Measurements from ENCODE around the gene TCF7. TPM values are rescaled to one million over a fixed set of nuclear protein-coding genes. Genes with fewer than 3 reads are reported as not detected.

Gene TCF7
- total RNA-seq, 1 experiment from 2014 or later = 11.1 TPM

DNA sequence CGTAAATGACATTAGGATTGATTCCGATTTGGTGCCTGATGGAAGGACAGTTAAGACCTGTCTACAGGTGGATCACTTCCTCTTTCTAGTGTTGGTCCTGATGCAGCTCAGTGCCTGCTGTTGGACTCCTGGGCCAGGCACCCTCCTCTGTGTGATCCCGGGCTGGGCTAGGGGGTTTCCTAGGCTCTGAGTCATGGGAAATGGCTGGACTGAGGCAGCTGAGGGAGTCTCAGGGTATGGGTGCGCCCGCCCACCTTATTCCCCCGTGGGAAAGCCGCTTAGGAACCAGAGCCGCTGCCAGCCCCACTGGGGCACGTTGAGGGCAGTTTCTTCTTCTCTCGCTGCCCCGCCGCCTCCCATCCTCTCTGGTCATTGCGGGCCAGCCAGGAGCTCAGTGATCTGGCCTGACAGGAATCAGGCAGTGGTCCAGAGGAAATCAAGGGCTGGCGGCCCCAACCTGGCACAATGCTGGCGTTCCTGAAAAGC, 12.9 kb downstream of the TCF7 start:
- peak; percentile 67 for DNase-seq (ENCODE audit: low spot score)
- in situ Hi-C loops (cut with HindIII; ENCODE audit: low sequenced_read_pairs) = loop anchor here (5.0 kb wide), 1 partner anchor 75 kb away; no protein-coding TSS in a partner anchor

DNA sequence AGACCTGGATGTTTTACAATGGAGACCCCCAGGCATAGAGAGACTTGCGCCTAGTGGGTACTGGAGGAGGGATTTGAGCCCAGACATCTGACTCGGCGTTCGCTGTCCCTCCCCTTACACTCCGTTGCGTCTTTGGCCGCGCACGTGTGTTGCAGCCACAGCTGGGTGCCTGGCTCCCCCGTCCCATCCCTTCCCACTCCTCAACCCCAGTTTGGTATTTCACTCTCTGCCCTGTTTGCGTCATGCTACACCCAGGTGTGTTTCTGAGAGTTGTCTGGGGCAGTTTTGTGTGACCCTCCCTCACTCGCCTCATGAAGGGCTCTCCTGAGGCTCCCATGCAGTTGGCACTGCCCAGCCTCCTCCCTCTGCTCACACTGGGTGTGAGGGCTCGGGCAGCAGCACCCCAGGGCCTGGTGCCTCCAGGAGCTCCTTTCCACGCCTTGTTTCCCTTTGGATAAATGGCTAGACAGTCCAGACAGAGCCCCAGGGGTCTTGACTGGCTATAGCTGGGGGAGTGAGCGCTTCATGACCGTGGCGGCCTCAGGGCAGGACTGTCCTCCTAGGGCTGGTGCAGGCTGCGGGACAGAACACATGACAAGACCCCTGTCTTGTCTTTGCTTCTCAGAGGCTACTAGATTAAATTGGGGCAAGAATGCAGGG, 13.6 kb downstream of the TCF7 start:
- in situ Hi-C loops (cut with HindIII; ENCODE audit: low sequenced_read_pairs) = loop anchor here (5.0 kb wide), 1 partner anchor 76 kb away; no protein-coding TSS in a partner anchor
- DNase-seq (ENCODE audit: low spot score) = no peak

DNA sequence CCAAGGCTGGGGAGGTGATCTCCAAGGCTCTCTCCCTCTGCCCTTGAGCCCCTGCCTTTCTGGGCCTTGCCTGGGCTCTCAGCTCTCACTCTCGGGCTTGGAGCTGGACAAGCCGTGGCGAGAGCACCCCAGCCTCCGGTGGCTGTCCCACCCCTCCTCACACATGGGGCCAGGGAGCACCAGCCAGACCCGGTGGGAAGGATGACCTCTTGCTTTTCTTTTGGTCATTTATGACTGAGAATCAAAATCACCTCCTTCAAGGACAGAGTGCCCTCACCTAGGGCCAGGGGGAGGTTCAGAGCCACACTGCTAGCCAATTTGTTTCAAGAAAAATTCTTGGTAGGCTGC, 14.1 kb downstream of the TCF7 start:
- in situ Hi-C loops (cut with HindIII; ENCODE audit: low sequenced_read_pairs) = loop anchor here (5.0 kb wide), 1 partner anchor 76 kb away; no protein-coding TSS in a partner anchor
- no peak for DNase-seq (ENCODE audit: low spot score)

DNA sequence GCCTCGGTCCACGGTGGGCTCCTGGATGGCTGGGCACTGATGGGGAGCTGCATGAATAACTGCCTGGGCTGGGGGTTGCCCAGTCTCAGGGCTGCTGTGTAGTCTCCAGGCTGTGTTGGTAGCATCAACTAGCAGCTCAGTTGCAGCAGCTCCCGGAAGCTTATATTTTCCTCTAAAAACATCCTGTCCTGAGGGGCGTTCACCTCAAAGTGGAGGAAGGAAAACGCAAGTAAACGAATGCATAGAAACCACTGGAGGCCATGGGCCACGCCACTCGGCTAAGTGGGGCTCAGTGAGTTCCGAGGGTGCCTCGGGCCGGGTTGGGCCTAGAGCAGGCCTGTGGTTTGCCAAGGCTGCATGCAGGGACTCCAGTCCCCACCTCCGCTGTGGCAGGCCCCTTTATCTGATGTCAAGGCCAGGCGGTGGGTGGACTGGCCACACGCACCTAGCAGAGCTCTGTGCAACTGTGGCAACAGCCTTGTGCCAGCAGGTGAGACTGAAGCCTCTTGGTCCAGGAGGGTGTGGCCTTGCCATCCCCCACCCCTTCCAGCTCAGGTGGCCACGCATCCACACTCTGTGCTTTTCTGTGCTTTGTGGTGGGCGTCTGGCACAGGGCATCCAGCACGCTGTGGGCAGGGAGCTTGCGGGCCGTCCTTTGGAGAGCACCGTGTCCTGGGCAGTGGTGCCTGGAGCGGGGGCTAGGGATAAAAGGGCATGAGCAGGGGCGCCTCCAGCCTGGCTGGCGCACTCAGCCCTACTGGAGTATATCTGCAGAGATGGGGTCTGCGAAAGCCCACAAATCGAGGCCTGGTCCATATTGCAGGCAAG, 15.1 kb downstream of the TCF7 start:
- in situ Hi-C loops (cut with HindIII; ENCODE audit: low sequenced_read_pairs) = loop anchor here (5.0 kb wide), 1 partner anchor 77 kb away; no protein-coding TSS in a partner anchor
- no peak for DNase-seq (ENCODE audit: low spot score)

DNA sequence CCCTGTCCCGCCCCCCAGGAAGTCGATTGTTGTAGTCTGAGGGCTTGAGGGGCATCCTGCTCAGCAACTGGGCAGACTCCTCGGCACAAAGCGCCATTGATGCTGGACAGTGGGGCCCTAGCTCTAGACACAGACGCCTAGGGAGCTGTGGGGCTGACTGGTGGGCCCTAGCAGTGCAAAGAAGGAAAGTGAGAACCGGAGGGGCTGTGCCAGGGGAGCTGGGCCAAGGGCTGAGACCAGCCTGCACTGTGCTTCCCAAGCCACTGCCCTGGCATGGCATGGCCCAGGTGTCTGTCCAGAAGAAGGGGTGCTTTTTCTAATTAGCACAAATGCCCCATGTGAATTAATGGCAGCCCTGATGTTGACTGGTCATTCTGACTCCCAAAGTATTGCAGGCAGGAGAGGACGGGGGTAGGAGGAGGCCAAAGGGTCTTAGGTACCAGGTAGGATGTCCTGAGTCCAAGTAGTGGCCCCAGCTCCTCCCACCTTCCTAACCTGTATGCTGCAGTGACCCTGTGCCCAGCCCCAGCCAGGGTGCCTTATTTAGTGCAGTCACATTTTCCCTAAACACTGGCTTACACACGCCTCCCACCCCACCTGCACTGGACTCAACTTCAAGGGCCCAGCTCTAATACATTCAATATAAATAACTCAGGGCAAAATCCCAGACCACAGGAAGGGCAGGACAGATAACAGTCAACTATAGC, 15.9 kb downstream of the TCF7 start:
- in situ Hi-C loops (cut with HindIII; ENCODE audit: low sequenced_read_pairs) = no loop called here

DNA sequence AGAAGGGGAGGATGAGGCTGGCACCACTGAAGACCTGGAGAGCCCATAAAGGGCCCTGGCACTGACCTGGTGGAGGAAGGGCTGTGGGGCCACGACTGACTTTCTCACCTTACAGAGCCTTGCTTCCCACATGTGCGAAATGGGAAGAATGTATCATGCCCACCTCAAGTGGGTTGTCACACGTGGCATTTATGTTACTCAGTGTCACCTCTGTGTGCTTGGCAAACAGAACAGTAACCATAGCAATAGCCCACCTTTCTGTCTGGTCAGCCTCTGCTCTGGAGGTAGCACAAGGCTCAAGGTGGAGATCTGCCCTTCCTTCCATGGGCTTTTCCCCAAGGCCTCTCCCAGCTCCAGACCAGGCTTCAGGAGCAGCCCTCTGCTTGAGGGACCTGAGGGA, 16.7 kb downstream of the TCF7 start:
- DNase-seq (ENCODE audit: low spot score) = no peak
- in situ Hi-C loops (cut with HindIII; ENCODE audit: low sequenced_read_pairs) = no loop called here

More for the DNA sequence above, 15.9 kb downstream of the TCF7 start:
- no peak for DNase-seq (ENCODE audit: low spot score)

DNA sequence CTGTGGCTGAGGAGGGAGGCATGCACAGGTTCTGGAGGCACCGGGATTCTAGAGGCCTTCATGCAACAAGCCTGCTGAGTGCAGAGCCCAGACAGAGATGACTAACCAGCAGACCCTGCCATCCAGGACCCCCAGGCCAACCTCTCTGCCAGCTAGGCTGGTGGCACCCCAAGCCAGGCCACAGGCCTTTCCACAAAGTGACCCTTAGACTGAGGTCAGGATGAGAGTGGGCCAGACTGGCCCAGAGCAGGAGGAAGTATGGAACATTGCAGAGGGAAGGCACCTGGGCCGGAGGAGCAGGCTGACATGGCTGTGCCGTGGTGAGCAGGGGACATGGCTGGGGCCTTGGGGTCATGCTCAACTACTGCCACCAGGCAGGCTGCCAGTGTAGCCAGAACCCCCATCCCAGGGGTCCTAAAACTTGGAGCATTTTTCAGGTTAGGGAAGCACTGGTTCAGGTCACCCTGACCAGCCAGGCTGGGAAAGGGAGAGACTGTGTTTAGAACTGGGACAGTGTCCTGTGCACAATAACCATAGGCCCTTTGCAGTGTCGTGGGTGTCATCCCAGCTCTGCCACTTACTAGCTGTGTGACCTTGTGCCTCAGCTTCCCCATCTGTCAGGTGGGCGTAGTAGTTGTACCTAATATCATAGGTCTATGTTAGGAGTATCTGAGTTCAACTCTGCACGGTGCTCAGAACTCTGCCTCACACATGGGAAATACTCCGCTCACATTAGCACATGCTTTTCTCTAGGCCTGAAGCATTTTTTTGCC, 17.3 kb downstream of the TCF7 start:
- DNase-seq (ENCODE audit: low spot score) = no peak

DNA sequence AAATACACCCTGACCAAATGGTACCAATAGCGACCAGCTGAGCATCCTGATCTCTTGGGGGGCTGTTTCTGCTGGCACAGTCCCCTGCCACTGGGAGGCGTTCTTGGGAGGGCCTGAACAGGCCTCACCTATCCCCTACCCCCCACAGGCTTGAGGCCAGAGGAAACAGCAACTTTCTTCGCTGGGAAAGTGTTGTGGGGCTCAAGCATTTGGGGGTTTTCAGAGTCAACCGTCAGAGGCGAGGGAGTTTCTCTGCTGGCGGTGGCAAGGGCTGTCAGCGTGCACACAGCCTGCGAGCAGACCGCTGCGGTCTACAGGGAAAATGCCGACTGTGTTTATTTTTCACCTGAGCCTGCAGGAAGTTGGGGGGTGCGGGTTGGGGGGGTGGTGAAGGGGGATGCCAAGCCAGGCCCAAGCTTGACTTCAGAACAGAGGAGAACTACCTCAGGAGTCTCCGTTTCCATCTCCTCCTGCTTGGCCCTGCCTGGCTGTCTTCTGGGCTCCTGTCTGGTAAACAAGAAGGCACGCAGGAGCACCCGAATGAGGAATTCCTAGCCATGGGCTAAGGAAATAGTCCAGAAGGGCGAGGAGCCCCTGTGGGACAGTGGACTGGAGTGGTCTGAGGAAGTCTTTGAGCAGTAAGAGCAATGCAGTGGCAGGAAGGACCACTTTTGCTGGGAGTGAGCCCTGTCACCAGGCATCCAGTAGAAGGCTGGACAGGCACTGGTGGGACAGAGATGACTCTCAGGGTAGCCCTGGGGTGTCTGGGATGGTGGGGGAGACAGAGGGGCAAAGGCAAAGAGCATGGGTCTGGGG, 18.1 kb downstream of the TCF7 start:
- DNase-seq (ENCODE audit: low spot score) = no peak
- in situ Hi-C loops (cut with HindIII; ENCODE audit: low sequenced_read_pairs) = no loop called here

More for the DNA sequence above, 17.3 kb downstream of the TCF7 start:
- in situ Hi-C loops (cut with HindIII; ENCODE audit: low sequenced_read_pairs) = no loop called here

DNA sequence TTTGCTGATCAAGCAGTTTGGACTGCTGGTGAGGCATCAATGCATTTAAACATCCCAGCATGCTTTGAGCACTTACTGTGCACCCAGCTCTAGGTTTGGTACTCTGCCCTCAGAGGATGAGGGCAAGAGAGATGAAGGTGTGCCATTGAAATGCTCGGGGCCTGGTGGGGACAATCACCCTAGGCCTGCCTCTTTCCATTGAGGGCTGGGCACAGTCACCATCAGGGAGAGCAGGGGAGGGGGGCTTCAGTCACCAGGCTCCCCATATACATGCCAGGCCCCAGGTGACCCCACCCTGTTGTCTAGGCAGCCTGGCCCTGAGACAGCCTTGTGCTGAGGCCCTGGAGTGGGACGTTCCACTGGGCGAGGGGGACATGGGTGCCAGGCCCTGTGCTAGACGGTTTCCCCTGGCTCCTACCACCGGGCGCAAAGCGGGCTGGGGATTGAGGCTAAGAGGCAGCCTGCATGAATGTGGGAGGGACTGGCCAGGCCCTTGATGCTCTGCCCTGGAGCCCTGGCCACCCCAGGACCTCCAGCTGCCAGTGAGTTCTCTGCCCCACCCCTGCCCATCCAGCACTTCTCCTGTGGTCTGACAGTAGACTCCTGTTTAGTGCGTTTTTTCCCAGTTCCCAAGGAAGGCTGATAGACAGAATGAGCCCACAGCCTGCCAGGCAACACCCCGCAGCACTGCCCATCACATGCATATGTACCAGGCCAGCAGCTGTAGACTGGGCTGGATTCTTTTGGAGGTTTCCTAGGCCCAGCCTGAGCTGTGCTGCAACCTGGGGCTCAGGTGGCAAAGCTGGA, 18.9 kb downstream of the TCF7 start:
- DNase-seq (ENCODE audit: low spot score) = no peak
- in situ Hi-C loops (cut with HindIII; ENCODE audit: low sequenced_read_pairs) = no loop called here

DNA sequence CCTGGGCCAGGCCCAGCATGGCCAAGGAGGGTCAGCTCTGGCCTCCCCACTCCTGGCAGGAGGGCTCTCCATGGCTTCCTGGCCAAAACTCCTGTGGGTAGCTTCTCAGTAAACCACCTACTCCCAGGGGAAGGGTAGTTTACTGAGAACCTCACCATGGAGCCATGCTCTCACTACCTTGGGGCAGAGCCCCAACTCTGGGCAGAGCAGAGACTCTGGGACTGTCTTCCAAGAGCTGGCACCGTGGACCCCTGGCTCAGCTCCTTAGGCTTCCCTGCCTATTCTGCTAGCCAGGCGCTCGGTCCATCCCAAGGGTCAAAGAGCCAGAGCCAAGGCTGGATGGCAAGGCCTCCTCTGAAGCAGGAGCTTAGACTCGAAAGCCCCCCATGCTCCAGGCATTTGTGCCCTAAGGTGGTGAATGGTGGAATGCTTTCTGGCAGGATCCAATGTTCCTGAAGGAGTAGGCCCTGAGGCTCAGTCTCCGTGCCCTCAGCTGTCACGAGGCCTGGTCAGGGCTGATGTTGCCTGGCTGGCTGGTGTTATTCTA, 19.6 kb downstream of the TCF7 start:
- in situ Hi-C loops (cut with HindIII; ENCODE audit: low sequenced_read_pairs) = no loop called here
- no peak for DNase-seq (ENCODE audit: low spot score)

DNA sequence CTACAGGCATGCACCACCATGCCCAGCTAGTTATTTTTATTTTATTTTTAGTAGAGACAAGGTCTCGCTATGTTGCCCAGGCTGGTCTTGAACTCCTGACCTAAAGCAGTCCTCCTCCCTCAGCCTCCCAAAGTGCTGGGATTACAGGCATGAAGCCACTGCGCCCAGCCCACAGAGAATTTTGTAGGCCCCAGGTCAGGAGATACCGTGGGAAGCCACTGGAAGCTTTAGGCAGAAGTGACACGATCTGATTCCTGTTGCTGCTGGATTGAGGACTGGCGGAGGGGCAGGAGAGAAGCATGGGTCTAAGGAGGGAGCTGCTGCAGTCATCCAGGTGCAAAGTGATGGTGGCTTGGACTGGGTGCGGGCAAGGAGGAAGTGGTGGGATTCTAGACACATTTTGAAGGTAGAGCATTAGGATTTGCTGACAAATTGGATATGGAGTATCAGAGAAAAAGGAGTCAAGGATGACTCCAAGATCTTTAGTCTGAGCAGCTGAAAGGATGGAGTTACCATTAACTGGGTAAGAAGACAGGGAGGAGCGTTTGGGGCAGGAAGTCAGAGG, 20.7 kb downstream of the TCF7 start:
- DNase-seq (ENCODE audit: low spot score) = no peak
- in situ Hi-C loops (cut with HindIII; ENCODE audit: low sequenced_read_pairs) = no loop called here

DNA sequence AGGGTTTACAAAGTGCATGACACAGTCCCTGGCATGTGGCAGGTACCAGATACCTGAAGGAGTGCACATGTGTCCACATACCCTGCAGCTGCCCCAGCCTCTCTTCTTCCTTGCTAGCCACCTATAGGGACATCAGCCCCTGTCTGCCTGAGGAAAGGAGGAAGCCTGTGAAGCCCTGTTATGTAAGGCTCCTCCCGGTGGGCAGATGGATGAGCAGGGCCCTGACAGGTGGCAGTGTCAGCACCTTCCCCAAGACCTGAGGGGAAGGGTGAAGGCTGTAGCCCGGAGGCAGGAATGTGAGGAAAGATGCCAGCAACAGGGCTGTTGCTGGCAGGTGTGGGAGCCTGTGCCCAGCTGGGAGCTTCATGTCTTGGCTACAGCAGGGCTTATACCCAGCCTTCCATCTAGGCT, 21.7 kb downstream of the TCF7 start:
- DNase-seq (ENCODE audit: low spot score) = peak; percentile 94
- in situ Hi-C loops (cut with HindIII; ENCODE audit: low sequenced_read_pairs) = no loop called here

DNA sequence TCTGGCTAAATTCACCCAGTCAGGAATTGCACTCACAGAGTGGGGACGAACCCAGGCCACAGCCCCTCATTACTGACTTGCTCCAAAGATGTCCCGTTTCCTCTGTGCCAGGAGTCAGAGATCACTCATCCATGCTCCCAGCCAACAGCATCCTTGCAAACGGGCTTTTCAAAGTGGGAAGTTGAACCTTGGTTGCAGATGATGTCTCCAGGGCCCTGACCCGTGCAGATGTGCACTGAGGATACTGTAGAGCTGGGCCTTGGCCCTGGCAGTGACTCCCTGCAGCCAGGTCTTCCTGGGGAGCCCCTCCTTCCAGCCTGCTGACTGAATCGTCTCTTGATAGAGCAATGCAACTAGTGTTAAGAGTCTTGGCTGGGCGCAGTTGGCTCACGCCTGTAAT, 22.3 kb downstream of the TCF7 start:
- DNase-seq (ENCODE audit: low spot score) = no peak
- in situ Hi-C loops (cut with HindIII; ENCODE audit: low sequenced_read_pairs) = no loop called here

DNA sequence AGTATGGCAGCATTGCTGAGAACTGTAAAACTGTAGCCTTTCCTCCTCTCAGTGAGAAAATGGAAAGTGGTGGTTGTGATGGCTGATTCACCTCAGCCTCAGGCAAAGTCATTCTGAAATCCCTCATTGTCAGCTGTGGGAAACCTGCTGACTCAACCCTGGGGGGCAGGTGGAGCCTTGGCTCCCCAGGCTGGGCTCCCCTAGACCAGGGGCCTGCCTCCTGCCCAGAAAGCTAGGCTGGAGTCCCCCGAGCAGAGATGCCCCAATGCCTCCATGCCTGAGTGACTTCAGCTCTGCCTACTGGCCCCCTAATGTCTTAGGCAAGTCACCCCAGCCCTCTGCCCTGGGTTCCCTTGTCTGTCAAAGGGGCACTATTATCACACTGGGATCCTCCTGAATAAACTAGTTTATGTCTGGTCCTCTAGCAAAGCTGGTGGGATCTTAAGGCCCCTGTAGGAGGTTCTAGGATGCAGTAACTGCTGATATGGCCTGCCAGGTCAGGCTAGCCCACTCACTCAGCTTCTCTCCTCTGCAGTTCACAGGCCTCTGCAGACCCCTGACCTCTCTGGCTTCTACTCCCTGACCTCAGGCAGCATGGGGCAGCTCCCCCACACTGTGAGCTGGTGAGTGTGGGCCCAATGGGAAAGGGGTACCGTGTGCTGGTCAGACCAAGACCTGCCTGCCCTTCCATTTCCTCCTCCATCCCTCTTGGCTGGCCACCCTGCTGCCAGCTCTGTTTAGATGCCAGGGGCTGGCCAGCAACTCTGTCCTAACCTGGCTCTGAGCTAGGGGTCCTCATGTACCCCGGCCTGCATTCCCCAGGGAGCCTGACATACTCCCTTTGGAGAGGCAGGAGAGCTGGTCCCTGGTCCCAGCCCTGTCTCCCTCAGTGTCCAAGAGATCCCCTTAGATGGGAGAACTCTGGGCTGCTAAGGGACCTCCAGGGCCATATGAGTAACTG, 24.2 kb downstream of the TCF7 start:
- in situ Hi-C loops (cut with HindIII; ENCODE audit: low sequenced_read_pairs) = no loop called here
- DNase-seq (ENCODE audit: low spot score) = no peak

DNA sequence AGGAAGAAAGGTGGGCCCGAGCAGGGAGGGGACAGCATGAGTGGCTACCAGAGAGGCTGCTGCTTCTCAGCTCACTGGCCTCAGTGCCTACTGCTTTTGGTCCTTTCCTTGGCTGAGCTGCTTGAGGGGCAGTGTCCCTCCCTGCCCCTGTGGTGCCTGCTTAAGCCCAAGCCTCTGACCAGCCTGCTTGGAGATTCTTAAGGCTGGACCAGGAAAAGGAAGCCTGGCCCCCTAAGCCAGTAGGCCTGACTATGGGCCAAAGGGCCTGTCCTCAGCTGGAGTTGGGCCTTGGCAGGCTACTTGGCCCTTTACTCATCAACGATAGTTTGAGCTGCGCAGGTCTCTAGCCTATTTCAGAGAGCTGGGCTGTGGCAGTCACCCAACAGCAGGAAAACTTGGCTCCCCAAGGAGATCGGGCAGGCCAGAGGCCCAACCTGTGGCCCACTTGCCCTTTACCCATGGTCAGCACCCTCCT, 24.9 kb downstream of the TCF7 start:
- DNase-seq (ENCODE audit: low spot score) = no peak
- in situ Hi-C loops (cut with HindIII; ENCODE audit: low sequenced_read_pairs) = no loop called here

Data from G401 (cell line).